Cardiac muscle cell (in vitro differentiated cells and primary cell): ENCODE data around the gene GJA1. TPM values are rescaled to one million over a fixed set of nuclear protein-coding genes. Genes with fewer than 3 reads are reported as not detected.
"Not testable (repeated sequence)": the region's sequence is repeated elsewhere in the genome, so short reads cannot be mapped to it uniquely, and the experiment has no call there.

ENCODE experiments used
- DNase-seq, 2 donors: peaks; one replicate each; pipeline versions ENCODE4 v3.0.0 to v3.0.0-alpha.2; 2010 to 2017; ENCODE audit warnings: low read depth in 1 of 2, low spot score in 1 of 2
- H3K27ac ChIP-seq: fragments of 200-600 bp; sonication (generic); 2 replicates; pipeline ENCODE4 v1.5.1; 2016
- H3K27me3 ChIP-seq: fragments of 200-600 bp; sonication (generic); 2 replicates; pipeline ENCODE4 v1.6.0; 2016; ENCODE audit warnings: control low read depth
- H3K36me3 ChIP-seq: fragments of 200-600 bp; sonication (generic); 2 replicates; pipeline ENCODE4 v1.5.1; 2016; ENCODE audit warnings: control low read depth
- H3K4me1 ChIP-seq: fragments of 200-600 bp; sonication (generic); 2 replicates; pipeline ENCODE4 v1.8.1; 2017; ENCODE audit warnings: low read depth, mild to moderate bottlenecking, mixed run types
- H3K4me3 ChIP-seq: fragments of 200-600 bp; sonication (generic); 2 replicates; pipeline ENCODE4 v1.5.1; 2016; ENCODE audit warnings: mild to moderate bottlenecking
- H3K9me3 ChIP-seq: fragments of 200-600 bp; sonication (generic); 2 replicates; pipeline ENCODE4 v1.5.1; 2017; ENCODE audit warnings: low read depth, mild to moderate bottlenecking, control low read depth
- polyA plus RNA-seq: library from polyadenylated mRNA; unstranded; fragments of >200 nt; fragmentation: Nextera tagmentation; extraction: Ambion mirVana; gene quantifications from 2 replicates; pipeline ENCODE4 v1.2.1, GENCODE V29; 2016
- total RNA-seq: library from RNA; depleted of rRNA; stranded (reverse); fragments of >200 nt; gene quantifications from 2 replicates; pipeline ENCODE4 v1.2.3, GENCODE V29; 2016
- TF ChIP-seq, protein P1 (sequence below): IDR thresholded peaks from 2 replicates; pipeline ENCODE4 v1.5.1; 2012; ENCODE audit warnings: low read depth, mild to moderate bottlenecking, low read length

GJA1 gene
- total and polyA plus RNA-seq, 2 experiments from 2014 or later, result 3.3 to 6.8 TPM

DNA sequence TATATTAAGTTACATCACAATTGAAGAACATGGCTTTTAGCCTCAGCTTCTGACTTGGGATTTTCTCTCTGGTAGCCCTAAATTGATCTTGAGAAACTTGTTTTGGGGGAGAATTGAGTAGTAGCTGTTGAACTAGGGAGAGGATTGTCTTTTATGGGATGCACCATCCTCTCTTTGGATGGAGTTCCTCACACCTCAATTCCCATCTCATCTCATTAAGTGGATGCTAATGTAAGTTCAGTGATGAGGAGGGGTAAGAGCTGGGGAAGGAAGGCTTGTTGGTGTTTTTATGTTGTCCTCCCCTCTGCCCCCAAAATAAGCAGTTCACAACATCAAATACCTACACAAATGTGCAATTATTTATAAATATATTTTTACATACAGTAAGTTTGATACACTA is 4.0 kb downstream of the GJA1 start:
- Histone ChIP-seq H3K9me3 (no peaks in the 10 kb centered on the region), H3K27me3 (no peaks in the 10 kb centered on the region), H3K4me3 (no peak overlapping the region), H3K36me3 (no peaks in the 10 kb centered on the region), H3K27ac (no peak overlapping the region), H3K4me1 (no peaks in the 10 kb centered on the region)
- TF ChIP-seq, protein P1, sequence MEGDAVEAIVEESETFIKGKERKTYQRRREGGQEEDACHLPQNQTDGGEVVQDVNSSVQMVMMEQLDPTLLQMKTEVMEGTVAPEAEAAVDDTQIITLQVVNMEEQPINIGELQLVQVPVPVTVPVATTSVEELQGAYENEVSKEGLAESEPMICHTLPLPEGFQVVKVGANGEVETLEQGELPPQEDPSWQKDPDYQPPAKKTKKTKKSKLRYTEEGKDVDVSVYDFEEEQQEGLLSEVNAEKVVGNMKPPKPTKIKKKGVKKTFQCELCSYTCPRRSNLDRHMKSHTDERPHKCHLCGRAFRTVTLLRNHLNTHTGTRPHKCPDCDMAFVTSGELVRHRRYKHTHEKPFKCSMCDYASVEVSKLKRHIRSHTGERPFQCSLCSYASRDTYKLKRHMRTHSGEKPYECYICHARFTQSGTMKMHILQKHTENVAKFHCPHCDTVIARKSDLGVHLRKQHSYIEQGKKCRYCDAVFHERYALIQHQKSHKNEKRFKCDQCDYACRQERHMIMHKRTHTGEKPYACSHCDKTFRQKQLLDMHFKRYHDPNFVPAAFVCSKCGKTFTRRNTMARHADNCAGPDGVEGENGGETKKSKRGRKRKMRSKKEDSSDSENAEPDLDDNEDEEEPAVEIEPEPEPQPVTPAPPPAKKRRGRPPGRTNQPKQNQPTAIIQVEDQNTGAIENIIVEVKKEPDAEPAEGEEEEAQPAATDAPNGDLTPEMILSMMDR, result no peak
- DNase-seq, result no peak

DNA sequence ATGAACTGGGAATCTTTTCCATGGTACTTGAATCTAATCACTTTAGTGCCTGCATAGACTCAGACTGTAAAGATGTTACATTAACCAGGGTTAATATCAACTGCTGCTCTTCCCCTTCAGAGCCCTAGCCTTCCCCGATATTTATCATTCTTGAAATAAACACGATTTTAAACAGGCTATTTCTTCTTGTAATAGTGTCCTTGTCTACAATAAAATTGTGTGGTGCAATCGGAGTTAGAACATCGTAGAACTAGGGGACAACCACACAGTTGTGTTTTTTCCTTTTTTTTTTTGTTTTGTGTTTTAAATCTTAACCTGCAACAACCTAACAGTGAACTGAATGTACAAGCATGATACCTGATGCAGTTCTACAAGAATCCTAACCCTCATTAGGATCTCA is 4.5 kb downstream of the GJA1 start:
- no peak overlapping the region for H3K27ac ChIP-seq
- H3K27me3 ChIP-seq, result no peaks in the 10 kb centered on the region
- no peaks in the 10 kb centered on the region for H3K9me3 ChIP-seq
- no peaks in the 10 kb centered on the region for H3K36me3 ChIP-seq
- TF ChIP-seq, protein P1, result no peak
- no peak for DNase-seq
- no peaks in the 10 kb centered on the region for H3K4me1 ChIP-seq
- no peak overlapping the region for H3K4me3 ChIP-seq

DNA sequence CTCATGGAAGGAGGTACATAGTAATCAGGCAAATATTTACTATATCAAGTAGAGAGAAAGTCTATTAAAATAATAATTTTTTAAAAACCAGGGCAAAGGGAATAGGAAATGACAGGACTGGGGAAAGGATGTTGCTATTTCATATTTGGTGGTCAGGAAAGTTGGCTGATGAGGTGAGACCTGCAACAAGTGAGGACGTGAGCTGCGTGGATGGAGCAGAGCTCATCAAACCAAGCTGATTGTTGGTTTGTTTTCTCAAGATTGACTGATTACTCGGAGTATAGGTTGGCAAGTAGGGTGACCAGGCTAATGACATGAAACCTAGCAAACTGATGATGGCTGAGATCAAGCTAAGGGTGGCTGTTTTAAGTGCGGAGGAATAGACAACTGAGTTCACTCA is 6.0 kb downstream of the GJA1 start:
- Histone ChIP-seq H3K9me3 (no peaks in the 10 kb centered on the region), H3K27me3 (no peaks in the 10 kb centered on the region), H3K4me3 (no peak overlapping the region), H3K4me1 (no peaks in the 10 kb centered on the region), H3K36me3 (no peaks in the 10 kb centered on the region), H3K27ac (no peak overlapping the region)
- TF ChIP-seq, protein P1, result no peak
- no peak for DNase-seq

DNA sequence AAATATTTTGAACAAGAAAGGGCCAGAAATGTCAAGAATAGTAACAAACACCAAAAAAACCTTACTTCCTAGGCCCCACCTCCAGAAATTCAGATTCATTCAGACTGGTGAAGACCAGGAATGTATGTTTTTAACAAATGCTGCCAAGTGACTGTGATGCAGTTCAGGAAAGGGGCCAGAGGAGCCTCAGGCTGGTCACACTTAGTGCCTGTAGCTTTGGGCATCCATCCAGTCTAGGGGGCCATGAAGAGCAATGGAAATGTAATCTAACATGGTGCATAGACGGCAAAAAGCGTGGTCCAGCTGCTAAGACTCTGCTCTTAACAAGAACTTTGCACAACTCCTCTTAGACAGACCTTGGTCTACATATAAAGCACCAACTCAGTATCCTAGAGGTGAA is 7.1 kb downstream of the GJA1 start:
- Histone ChIP-seq H3K9me3 (no peaks in the 10 kb centered on the region), H3K27me3 (no peaks in the 10 kb centered on the region), H3K4me1 (no peaks in the 10 kb centered on the region), H3K27ac (no peak overlapping the region), H3K4me3 (no peak overlapping the region), H3K36me3 (no peaks in the 10 kb centered on the region)
- DNase-seq, result peak in 1 of 2 donors; percentile 27
- TF ChIP-seq, protein P1, result no peak

DNA sequence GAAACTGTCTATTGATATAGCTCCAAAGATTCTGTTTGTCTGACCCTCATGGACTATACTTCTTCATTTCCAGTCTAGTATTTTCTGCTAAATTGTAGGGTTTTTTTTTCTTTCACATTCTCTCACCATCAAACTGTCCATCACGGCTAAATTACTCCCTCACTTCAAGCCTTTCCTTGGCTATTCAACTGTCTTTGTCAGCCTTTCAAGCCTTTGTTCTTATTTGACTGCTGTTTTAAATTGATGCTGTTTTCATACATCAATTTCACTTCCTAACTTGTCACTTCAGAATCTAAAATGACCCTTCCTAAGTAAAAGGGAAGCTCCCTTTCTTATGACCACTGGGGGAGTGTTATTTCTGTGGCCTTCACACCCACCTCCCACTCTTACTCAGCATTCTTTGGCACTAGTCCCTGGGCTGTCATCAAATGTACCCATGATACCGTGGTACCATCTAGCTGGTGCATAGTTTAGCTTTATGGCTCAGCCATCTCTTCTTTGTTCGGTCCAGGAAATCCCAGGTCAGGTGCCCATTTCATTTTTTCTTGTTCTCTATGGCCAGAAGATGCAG is 8.6 kb downstream of the GJA1 start:
- DNase-seq, result peak in 1 of 2 donors; percentile 36
- no peak overlapping the region for H3K27ac ChIP-seq
- H3K36me3 ChIP-seq, result peaks cover 5% of the 10 kb centered on the region
- no peaks in the 10 kb centered on the region for H3K4me1 ChIP-seq
- no peaks in the 10 kb centered on the region for H3K27me3 ChIP-seq
- H3K9me3 ChIP-seq, result no peaks in the 10 kb centered on the region
- TF ChIP-seq, protein P1, result no peak
- no peak overlapping the region for H3K4me3 ChIP-seq

DNA sequence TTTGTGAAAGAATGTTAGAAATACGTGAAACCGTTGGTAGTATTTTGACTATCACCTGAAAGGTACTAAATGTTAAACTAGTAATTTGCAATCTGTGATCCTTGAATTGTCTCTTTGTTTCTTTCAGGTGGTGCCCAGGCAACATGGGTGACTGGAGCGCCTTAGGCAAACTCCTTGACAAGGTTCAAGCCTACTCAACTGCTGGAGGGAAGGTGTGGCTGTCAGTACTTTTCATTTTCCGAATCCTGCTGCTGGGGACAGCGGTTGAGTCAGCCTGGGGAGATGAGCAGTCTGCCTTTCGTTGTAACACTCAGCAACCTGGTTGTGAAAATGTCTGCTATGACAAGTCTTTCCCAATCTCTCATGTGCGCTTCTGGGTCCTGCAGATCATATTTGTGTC is 11.3 kb downstream of the GJA1 start:
- not testable (repeated sequence) for DNase-seq, H3K27me3 ChIP-seq, H3K4me3 ChIP-seq, H3K4me1 ChIP-seq, H3K9me3 ChIP-seq, H3K27ac ChIP-seq, H3K36me3 ChIP-seq

DNA sequence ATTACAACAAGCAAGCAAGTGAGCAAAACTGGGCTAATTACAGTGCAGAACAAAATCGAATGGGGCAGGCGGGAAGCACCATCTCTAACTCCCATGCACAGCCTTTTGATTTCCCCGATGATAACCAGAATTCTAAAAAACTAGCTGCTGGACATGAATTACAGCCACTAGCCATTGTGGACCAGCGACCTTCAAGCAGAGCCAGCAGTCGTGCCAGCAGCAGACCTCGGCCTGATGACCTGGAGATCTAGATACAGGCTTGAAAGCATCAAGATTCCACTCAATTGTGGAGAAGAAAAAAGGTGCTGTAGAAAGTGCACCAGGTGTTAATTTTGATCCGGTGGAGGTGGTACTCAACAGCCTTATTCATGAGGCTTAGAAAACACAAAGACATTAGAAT is 12.3 kb downstream of the GJA1 start:
- H3K27me3 ChIP-seq, H3K36me3 ChIP-seq, H3K27ac ChIP-seq, DNase-seq, H3K9me3 ChIP-seq, H3K4me1 ChIP-seq, H3K4me3 ChIP-seq: not testable (repeated sequence)

DNA sequence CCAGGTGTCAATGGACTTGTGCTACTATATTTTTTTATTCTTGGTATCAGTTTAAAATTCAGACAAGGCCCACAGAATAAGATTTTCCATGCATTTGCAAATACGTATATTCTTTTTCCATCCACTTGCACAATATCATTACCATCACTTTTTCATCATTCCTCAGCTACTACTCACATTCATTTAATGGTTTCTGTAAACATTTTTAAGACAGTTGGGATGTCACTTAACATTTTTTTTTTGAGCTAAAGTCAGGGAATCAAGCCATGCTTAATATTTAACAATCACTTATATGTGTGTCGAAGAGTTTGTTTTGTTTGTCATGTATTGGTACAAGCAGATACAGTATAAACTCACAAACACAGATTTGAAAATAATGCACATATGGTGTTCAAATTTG is 13.1 kb downstream of the GJA1 start:
- H3K27me3 ChIP-seq, H3K36me3 ChIP-seq, H3K9me3 ChIP-seq, H3K4me3 ChIP-seq, H3K27ac ChIP-seq, H3K4me1 ChIP-seq, DNase-seq: not testable (repeated sequence)
